Left lung (tissue), 10 donors: ENCODE results near the gene AKNA. TPM values are rescaled to one million over a fixed set of nuclear protein-coding genes. Genes with fewer than 3 reads are reported as not detected.

Experiments
- ATAC-seq: fragments of 200-7000 bp; cut with Tn5 transposase; one replicate; pipeline ENCODE4 v1.9.1; 2020; ENCODE audit warnings: moderate library complexity
- DNase-seq, 4 donors: peaks; one replicate each; pipeline ENCODE4 v3.0.0-alpha.2; 2013 to 2020
- H3K27ac ChIP-seq, 2 donors: fragments of 200-600 bp; sonication (generic) in 1 of 2; one replicate each; pipeline versions ENCODE4 v1.5.0 to v1.8.0; 2020 to 2021
- H3K27me3 ChIP-seq, 2 donors: fragments of 200-600 bp; sonication (generic) in 1 of 2; one replicate each; pipeline versions ENCODE4 v1.5.0 to v1.8.0; 2020 to 2021
- H3K36me3 ChIP-seq, 2 donors: fragments of 200-600 bp; sonication (generic) in 1 of 2; one replicate each; pipeline versions ENCODE4 v1.5.0 to v1.8.0; 2020 to 2021
- H3K4me1 ChIP-seq, 2 donors: fragments of 200-600 bp; one replicate each; pipeline ENCODE4 v1.8.0; 2021
- H3K4me3 ChIP-seq, 2 donors: fragments of 200-600 bp; sonication (generic) in 1 of 2; one replicate each; pipeline versions ENCODE4 v1.5.0 to v1.8.0; 2020 to 2021; ENCODE audit warnings: mild to moderate bottlenecking in 1 of 2
- H3K9me3 ChIP-seq, 2 donors: fragments of 200-600 bp; sonication (generic) in 1 of 2; one replicate each; pipeline versions ENCODE4 v1.5.0 to v1.8.0; 2020 to 2021
- CTCF ChIP-seq, 2 donors: fragments of 200-600 bp; sonication (generic) in 1 of 2; IDR thresholded peaks; one replicate each; pipeline versions ENCODE4 v1.5.0 to v1.8.0; 2021; ENCODE audit warnings: antibody characterized with exemption in 2 of 2
- intact Hi-C, 2 donors: fragments of 100-400 bp; cut with DNase I; formaldehyde crosslinking; loops; one replicate each; pipeline versions ENCODE4 v1.11.2 to v1.14.2; 2022
- polyA plus RNA-seq, 6 donors: library from polyadenylated mRNA; unstranded; fragments of 120-200 nt; gene quantifications; one replicate each; pipeline ENCODE4 v1.2.1, GENCODE V29; 2013; ENCODE audit not compliant: insufficient read length in 6 of 6
- total RNA-seq, 2 donors: library from RNA; stranded (reverse); fragmentation: NEBNext Ultra II Directional; extraction: Animal tissue kit (Norgen Biotek cat#: 25700); gene quantifications; one replicate each; pipeline ENCODE4 v1.2.1, GENCODE V29; 2021
- donor health status: DM: no; HTN: yes; CAD: no.
- donor health status: DM: no; HTN: no; CAD: no.

Gene AKNA
- total and polyA plus RNA-seq, 8 donors = 25.1 to 55.3 (median 36.7) TPM

- intact Hi-C loops = no loop called here
- no peak for ATAC-seq
- no peaks in the 10 kb centered on the region for H3K9me3 ChIP-seq
- no peak overlapping the region for H3K27ac ChIP-seq
- no peak for TF ChIP-seq CTCF (IDR thresholded peaks at IDR 0.05)
- H3K36me3 ChIP-seq = peaks cover 0 to 100% of the 10 kb centered on the region in 2 donors
- peaks cover under 1 to 27% of the 10 kb centered on the region in 2 donors for H3K4me1 ChIP-seq
- DNase-seq = no peak
- H3K27me3 ChIP-seq = no peaks in the 10 kb centered on the region
- H3K4me3 ChIP-seq = no peak overlapping the region
Measured at GRCh38 chr9:114344188-114344566, 43.6 kb downstream of the AKNA start.

- no peak for DNase-seq
- no peak overlapping the region for H3K27ac ChIP-seq
- H3K27me3 ChIP-seq = no peaks in the 10 kb centered on the region
- peaks cover 0 to 24% of the 10 kb centered on the region in 2 donors for H3K4me1 ChIP-seq
- intact Hi-C loops = no loop called here
- no peak for ATAC-seq
- no peak for TF ChIP-seq CTCF (IDR thresholded peaks at IDR 0.05)
- no peak overlapping the region for H3K4me3 ChIP-seq
- H3K36me3 ChIP-seq = peaks cover 0 to 100% of the 10 kb centered on the region in 2 donors
- no peaks in the 10 kb centered on the region for H3K9me3 ChIP-seq
Measured at GRCh38 chr9:114343471-114344187, 44.2 kb downstream of the AKNA start.

- no peaks in the 10 kb centered on the region for H3K27me3 ChIP-seq
- TF ChIP-seq CTCF (IDR thresholded peaks at IDR 0.05) = no peak
- no peak overlapping the region for H3K4me3 ChIP-seq
- H3K36me3 ChIP-seq = peaks cover 0 to 100% of the 10 kb centered on the region in 2 donors
- H3K4me1 ChIP-seq = peaks cover 0 to 19% of the 10 kb centered on the region in 2 donors
- no peak overlapping the region for H3K27ac ChIP-seq
- H3K9me3 ChIP-seq = no peaks in the 10 kb centered on the region
- intact Hi-C loops = no loop called here
- DNase-seq (no peak), ATAC-seq (no peak)
Measured at GRCh38 chr9:114342755-114343440, 44.9 kb downstream of the AKNA start.

- Histone ChIP-seq H3K36me3 (peaks cover 0 to 100% of the 10 kb centered on the region in 2 donors), H3K4me3 (no peak overlapping the region), H3K9me3 (no peaks in the 10 kb centered on the region), H3K27me3 (no peaks in the 10 kb centered on the region), H3K27ac (peak overlapping the region in 1 of 2 donors; percentile 18), H3K4me1 (peaks cover 0 to 19% of the 10 kb centered on the region in 2 donors)
- intact Hi-C loops = no loop called here
- no peak for TF ChIP-seq CTCF (IDR thresholded peaks at IDR 0.05)
- ATAC-seq (no peak), DNase-seq (no peak)
Measured at GRCh38 chr9:114341991-114342390, 45.8 kb downstream of the AKNA start.

GRCh38 chr9:114341152-114341830 is 46.5 kb downstream of the AKNA start:
- intact Hi-C loops = no loop called here
- DNase-seq = no peak
- TF ChIP-seq CTCF (IDR thresholded peaks at IDR 0.05) = no peak
- Histone ChIP-seq H3K4me1 (peaks cover 0 to 19% of the 10 kb centered on the region in 2 donors), H3K27me3 (no peaks in the 10 kb centered on the region), H3K36me3 (peaks cover 0 to 100% of the 10 kb centered on the region in 2 donors), H3K9me3 (no peaks in the 10 kb centered on the region), H3K27ac (peak overlapping the region in 1 of 2 donors; percentile 61), H3K4me3 (no peak overlapping the region)
- no peak for ATAC-seq
